ENCODE results near the gene UBE2J1.

The UBE2J1 gene

GRCh38 chr6:89385846-89386245 lies 33.3 kb upstream of the UBE2J1 start:
- Histone ChIP-seq H3K79me2 (peaks cover 2% of the 10 kb centered on the region), H3K4me3 (ENCODE audit: low read depth, low read length) (no peak overlapping the region), H3K27me3 (ENCODE audit: control insufficient read depth, insufficient read depth, low read length) (no peaks in the 10 kb centered on the region), H3K9ac (no peak overlapping the region), H3K36me3 (ENCODE audit: control insufficient read depth, insufficient read depth, low read length) (no peaks in the 10 kb centered on the region), H3K4me1 (no peaks in the 10 kb centered on the region), H3K27ac (no peak overlapping the region), H3K4me2 (ENCODE audit: low read length) (no peak overlapping the region), H3K9me3 (ENCODE audit: control insufficient read depth, low read length) (no peaks in the 10 kb centered on the region), H2AFZ (no peak overlapping the region)
- no peak for TF ChIP-seq CTCF (IDR thresholded peaks at IDR 0.05)

GRCh38 chr6:89385156-89385667 lies 32.7 kb upstream of the UBE2J1 start:
- H3K4me3 ChIP-seq (ENCODE audit: low read depth, low read length): no peak overlapping the region
- peaks cover 2% of the 10 kb centered on the region for H3K79me2 ChIP-seq
- H2AFZ ChIP-seq: no peak overlapping the region
- H3K36me3 ChIP-seq (ENCODE audit: control insufficient read depth, insufficient read depth, low read length): no peaks in the 10 kb centered on the region
- H3K9ac ChIP-seq: no peak overlapping the region
- no peaks in the 10 kb centered on the region for H3K4me1 ChIP-seq
- no peaks in the 10 kb centered on the region for H3K27me3 ChIP-seq (ENCODE audit: control insufficient read depth, insufficient read depth, low read length)
- no peaks in the 10 kb centered on the region for H3K9me3 ChIP-seq (ENCODE audit: control insufficient read depth, low read length)
- TF ChIP-seq CTCF (IDR thresholded peaks at IDR 0.05): no peak
- no peak overlapping the region for H3K27ac ChIP-seq
- H3K4me2 ChIP-seq (ENCODE audit: low read length): no peak overlapping the region

- H3K27me3 ChIP-seq (ENCODE audit: control insufficient read depth, insufficient read depth, low read length): no peaks in the 10 kb centered on the region
- no peaks in the 10 kb centered on the region for H3K36me3 ChIP-seq (ENCODE audit: control insufficient read depth, insufficient read depth, low read length)
- H3K4me3 ChIP-seq (ENCODE audit: low read depth, low read length): no peak overlapping the region
- TF ChIP-seq CTCF (IDR thresholded peaks at IDR 0.05): no peak
- no peaks in the 10 kb centered on the region for H3K79me2 ChIP-seq
- H3K4me1 ChIP-seq: peaks cover 1% of the 10 kb centered on the region
- H2AFZ ChIP-seq: no peak overlapping the region
- no peaks in the 10 kb centered on the region for H3K9me3 ChIP-seq (ENCODE audit: control insufficient read depth, low read length)
- H3K27ac ChIP-seq: no peak overlapping the region
- no peak overlapping the region for H3K4me2 ChIP-seq (ENCODE audit: low read length)
- H3K9ac ChIP-seq: no peak overlapping the region
Observed at GRCh38 chr6:89381031-89381430, 28.5 kb upstream of the UBE2J1 start.

- Histone ChIP-seq H3K4me2 (ENCODE audit: low read length) (no peak overlapping the region), H3K36me3 (ENCODE audit: control insufficient read depth, insufficient read depth, low read length) (no peaks in the 10 kb centered on the region), H3K79me2 (no peaks in the 10 kb centered on the region), H2AFZ (no peak overlapping the region), H3K4me3 (ENCODE audit: low read depth, low read length) (no peak overlapping the region), H3K27ac (no peak overlapping the region), H3K27me3 (ENCODE audit: control insufficient read depth, insufficient read depth, low read length) (no peaks in the 10 kb centered on the region), H3K9me3 (ENCODE audit: control insufficient read depth, low read length) (no peaks in the 10 kb centered on the region), H3K4me1 (peaks cover 6% of the 10 kb centered on the region), H3K9ac (no peak overlapping the region)
- TF ChIP-seq CTCF (IDR thresholded peaks at IDR 0.05): no peak
Observed at GRCh38 chr6:89379281-89379680, 26.8 kb upstream of the UBE2J1 start.

- Histone ChIP-seq H3K36me3 (ENCODE audit: control insufficient read depth, insufficient read depth, low read length) (no peaks in the 10 kb centered on the region), H3K9me3 (ENCODE audit: control insufficient read depth, low read length) (no peaks in the 10 kb centered on the region), H3K27me3 (ENCODE audit: control insufficient read depth, insufficient read depth, low read length) (no peaks in the 10 kb centered on the region), H3K4me1 (peaks cover 6% of the 10 kb centered on the region), H3K79me2 (no peaks in the 10 kb centered on the region), H3K4me3 (ENCODE audit: low read depth, low read length) (no peak overlapping the region), H3K9ac (no peak overlapping the region), H3K4me2 (ENCODE audit: low read length) (no peak overlapping the region), H2AFZ (no peak overlapping the region), H3K27ac (no peak overlapping the region)
- TF ChIP-seq CTCF (IDR thresholded peaks at IDR 0.05): no peak
Observed at GRCh38 chr6:89378628-89379027, 26.1 kb upstream of the UBE2J1 start.
